ENCODE measurements around the gene RACGAP1.
"Not testable (repeated sequence)": the region's sequence is repeated elsewhere in the genome, so short reads cannot be mapped to it uniquely, and the experiment has no call there.

The RACGAP1 gene

DNA sequence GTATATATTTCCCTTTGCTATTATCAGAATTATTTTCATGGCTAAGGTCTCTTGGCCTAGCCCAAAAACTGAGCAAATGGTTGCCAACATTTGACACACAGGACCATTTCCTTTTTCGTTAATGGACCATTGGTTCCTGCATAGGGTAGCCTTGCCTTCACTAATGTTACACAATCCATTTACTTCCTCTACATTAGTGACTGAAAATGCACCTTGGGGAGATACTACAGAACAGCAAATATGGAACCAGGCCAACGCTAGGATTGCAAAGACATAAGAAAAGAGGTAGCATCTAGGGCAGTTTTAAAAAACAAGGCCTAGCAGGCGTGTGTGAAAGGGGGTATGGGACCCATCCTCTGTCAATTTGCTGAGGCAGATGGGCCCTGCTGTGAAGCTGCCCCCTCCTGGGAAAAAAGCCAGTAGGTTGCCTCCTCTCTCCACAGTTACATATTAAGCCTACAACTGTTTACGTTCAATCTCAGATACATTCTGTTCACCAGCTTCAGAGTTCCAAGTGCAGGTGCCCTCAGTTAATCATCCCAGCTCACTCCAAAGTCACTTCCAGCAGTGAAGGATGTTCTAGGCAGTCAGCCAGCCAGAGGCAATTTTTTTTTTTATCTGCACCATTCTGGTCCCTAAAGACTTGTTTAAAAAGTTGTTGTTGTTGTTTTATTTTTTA lies 37.5 kb downstream of the RACGAP1 start:
- no peaks in the 10 kb centered on the region for H3K27me3 Mint-ChIP-seq (ENCODE audit: low read depth, poor library complexity)
- H3K9me3 Mint-ChIP-seq: no peaks in the 10 kb centered on the region
- no peak for DNase-seq
- H3K4me1 Mint-ChIP-seq: peaks cover 36% of the 10 kb centered on the region
- H3K36me3 Mint-ChIP-seq (ENCODE audit: low read depth): peaks cover 52% of the 10 kb centered on the region
- peak overlapping the region; percentile 52 for H3K27ac Mint-ChIP-seq
- no peak for TF ChIP-seq CTCF (IDR thresholded peaks at IDR 0.05)
- H3K4me3 Mint-ChIP-seq: no peak overlapping the region

DNA sequence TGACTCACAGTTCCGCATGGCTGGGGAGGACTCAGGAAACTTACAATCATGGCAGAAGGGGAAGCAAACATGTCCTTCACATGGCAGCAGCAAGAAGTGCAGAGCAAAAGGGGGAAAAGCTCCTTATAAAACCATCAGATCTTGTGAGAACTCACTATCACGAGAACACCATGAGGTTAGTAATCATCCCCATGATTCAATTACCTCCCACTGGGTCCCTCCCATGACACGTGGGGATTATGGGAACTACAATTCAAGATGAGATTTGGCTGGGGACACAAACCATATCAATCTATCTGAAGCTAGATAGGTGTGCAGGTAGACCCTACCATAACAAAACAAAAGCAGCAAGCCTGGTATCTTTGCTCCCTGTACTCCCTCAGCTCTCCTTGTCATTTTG lies 38.8 kb downstream of the RACGAP1 start:
- peaks cover 39% of the 10 kb centered on the region for H3K36me3 Mint-ChIP-seq (ENCODE audit: low read depth)
- peak overlapping the region; percentile 44 for H3K27ac Mint-ChIP-seq
- H3K4me3 Mint-ChIP-seq; H3K9me3 Mint-ChIP-seq; DNase-seq; H3K27me3 Mint-ChIP-seq (ENCODE audit: low read depth, poor library complexity): not testable (repeated sequence)
- H3K4me1 Mint-ChIP-seq: peaks cover 43% of the 10 kb centered on the region

- Mint-ChIP-seq H3K27me3 (ENCODE audit: low read depth, poor library complexity) (no peaks in the 10 kb centered on the region), H3K27ac (no peak overlapping the region), H3K4me3 (no peak overlapping the region), H3K4me1 (peaks cover 47% of the 10 kb centered on the region), H3K36me3 (ENCODE audit: low read depth) (peaks cover 38% of the 10 kb centered on the region), H3K9me3 (no peaks in the 10 kb centered on the region)
- no peak for DNase-seq
- no peak for TF ChIP-seq CTCF (IDR thresholded peaks at IDR 0.05)
These were observed 39.3 kb downstream of the RACGAP1 start for GRCh38 chr12:49985981-49986380.

DNA sequence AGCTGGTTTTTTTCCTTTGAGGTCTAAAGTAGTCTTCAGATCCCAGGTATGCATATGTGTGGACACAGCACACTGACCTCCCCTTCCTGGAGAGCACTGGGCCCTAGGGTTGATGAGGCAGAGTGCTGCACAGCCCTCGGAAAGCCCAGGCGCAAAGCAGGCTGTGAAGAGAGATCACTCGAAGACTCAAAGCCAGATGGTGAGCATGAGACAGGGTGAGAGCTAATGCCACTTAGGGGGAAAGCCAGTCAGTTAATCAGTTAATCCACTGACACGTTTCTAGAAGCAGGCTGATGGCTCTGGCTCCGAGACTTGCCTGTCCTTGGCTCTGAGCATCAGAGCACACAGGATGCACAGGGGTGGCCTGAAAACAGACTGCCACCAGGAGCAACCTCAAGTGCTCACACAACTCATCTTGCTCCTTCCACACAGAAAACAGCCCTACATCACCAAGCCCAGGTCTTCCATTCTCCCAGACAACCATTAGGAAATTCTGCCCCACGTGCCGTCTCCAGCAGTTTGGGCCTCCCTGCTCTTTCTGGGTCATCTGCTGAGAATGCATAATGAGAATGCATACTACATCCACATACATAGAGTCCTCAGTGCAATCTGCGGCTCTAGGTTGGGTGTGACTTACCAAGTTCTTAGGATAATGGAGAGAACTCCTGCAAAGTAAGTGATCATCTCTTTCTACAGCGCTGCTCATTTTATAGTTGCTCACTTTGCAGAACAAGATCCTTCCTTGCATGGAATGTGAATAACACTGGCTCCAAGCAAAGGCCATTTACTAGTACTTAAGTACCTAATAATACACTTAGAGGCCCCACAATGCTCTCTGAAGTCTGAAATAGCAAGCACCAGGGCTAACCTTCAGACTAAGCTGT lies 40.6 kb downstream of the RACGAP1 start:
- Mint-ChIP-seq H3K4me3 (no peak overlapping the region), H3K4me1 (peaks cover 59% of the 10 kb centered on the region), H3K27ac (peak overlapping the region; percentile 52), H3K36me3 (ENCODE audit: low read depth) (peaks cover 26% of the 10 kb centered on the region), H3K9me3 (no peaks in the 10 kb centered on the region), H3K27me3 (ENCODE audit: low read depth, poor library complexity) (no peaks in the 10 kb centered on the region)
- no peak for TF ChIP-seq CTCF (IDR thresholded peaks at IDR 0.05)
- DNase-seq: no peak

DNA sequence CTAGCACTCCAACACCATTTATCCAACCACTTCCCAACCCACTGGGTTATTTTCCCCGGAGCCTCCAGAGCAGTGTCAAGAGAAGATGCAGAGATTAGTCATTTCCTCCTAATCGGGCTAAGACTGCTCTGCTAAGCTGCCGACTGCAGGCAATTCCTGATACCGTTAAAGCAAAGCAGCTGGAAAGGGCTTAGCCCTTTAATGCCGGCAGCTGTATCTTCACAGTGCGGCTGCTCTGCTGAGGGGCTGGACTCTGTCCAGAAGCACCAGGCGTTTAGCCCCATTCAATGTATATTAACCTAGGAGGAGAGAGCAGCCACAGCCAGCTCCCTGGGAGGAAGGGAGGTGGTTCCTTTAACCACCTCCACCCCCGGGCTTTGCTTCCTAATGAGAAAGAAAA lies 41.4 kb downstream of the RACGAP1 start:
- peak overlapping the region; percentile 47 for H3K27ac Mint-ChIP-seq
- peaks cover 20% of the 10 kb centered on the region for H3K36me3 Mint-ChIP-seq (ENCODE audit: low read depth)
- H3K4me1 Mint-ChIP-seq: peaks cover 68% of the 10 kb centered on the region
- no peaks in the 10 kb centered on the region for H3K27me3 Mint-ChIP-seq (ENCODE audit: low read depth, poor library complexity)
- no peak overlapping the region for H3K4me3 Mint-ChIP-seq
- TF ChIP-seq CTCF (IDR thresholded peaks at IDR 0.05): no peak
- no peak for DNase-seq
- H3K9me3 Mint-ChIP-seq: no peaks in the 10 kb centered on the region

- peak overlapping the region; percentile 32 for H3K27ac Mint-ChIP-seq
- TF ChIP-seq CTCF (IDR thresholded peaks at IDR 0.05): no peak
- H3K36me3 Mint-ChIP-seq (ENCODE audit: low read depth): peaks cover 9% of the 10 kb centered on the region
- no peak for DNase-seq
- peaks cover 75% of the 10 kb centered on the region for H3K4me1 Mint-ChIP-seq
- H3K27me3 Mint-ChIP-seq (ENCODE audit: low read depth, poor library complexity): no peaks in the 10 kb centered on the region
- no peak overlapping the region for H3K4me3 Mint-ChIP-seq
- no peaks in the 10 kb centered on the region for H3K9me3 Mint-ChIP-seq
These were observed 42.8 kb downstream of the RACGAP1 start for GRCh38 chr12:49982246-49983087.

All from nephron progenitor cell (in vitro differentiated cells).